SKM-1 treated with dmso at 0.1 percent for 144 hours (cell line): ENCODE results near the gene ARAP1.

Experiments
- DNase-seq: peaks from one replicate; lab custom pipeline; 2025; ENCODE audit not compliant: unreplicated experiment; lab: John Stamatoyannopoulos, UW

Gene ARAP1

DNA sequence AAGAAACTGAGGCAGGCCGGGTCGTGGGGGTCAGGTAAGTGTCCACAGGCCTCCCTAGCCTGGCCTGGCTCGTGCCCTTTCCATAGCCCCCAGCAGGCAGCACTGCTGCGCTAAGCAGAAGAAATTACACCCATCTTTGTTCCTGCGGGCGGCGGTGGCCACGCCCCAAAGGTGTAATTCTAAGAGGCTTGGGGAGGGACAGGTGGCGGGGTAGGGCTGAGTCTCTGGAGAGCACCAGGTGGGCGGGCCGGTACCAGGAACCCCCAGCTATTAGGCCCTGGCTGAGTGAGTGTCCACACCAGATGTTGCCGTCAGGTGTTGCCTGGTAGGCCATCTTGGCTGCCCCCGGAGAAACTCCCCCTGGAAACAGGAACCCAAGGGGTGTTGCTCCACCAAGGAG lies 12.3 kb upstream of the ARAP1 start:
- no peak for DNase-seq

DNA sequence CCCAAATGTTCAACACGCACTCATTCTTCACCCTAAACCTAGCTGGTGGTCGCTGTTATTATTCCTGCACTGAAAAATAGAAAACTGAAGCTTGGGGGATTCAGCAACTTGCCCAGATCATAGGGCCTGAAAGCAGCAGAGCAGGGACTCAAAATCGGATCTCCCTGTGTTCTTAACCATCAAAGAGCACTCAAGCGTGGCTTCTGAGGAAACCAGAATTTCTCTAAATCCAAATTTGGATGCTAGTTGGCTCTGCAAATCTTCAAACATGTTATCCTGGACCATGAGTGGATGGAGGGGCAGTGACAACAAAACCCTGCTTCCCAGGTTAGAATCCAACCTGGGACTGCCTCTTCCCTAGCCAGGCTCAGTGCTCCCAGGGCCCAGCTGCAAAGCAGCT lies 11.6 kb upstream of the ARAP1 start:
- no peak for DNase-seq

DNA sequence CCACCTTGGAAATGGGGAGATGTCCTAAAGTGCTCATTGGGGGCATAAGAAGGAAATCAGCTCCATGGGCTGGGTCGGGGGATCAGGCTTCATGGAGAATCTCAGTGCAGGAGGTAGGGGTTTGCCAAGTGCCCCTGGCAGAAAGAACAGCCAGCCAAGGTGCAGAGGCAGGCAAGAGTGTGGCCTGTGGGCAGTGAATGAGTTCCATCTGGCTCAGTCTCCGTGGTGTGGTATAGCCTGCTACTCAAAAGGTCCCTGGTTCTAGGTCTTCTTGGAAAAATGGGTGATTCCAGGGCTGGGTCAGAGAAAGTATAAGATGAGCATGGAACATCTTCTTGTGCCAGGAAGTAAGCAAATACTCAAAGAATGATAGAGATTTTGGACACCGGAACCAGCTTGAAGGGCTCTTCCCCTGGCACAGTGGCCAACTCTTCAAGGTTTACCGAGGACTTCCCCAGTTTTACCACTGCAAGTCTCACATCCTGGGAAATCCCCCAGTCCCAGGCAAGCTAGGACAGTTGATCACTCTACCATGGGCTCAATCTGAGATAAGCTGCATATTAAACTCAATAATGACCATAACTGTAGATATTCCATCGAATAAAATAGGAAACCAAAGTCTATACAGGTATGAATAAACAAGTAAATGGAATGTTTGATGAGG lies 10.6 kb upstream of the ARAP1 start:
- no peak for DNase-seq

DNA sequence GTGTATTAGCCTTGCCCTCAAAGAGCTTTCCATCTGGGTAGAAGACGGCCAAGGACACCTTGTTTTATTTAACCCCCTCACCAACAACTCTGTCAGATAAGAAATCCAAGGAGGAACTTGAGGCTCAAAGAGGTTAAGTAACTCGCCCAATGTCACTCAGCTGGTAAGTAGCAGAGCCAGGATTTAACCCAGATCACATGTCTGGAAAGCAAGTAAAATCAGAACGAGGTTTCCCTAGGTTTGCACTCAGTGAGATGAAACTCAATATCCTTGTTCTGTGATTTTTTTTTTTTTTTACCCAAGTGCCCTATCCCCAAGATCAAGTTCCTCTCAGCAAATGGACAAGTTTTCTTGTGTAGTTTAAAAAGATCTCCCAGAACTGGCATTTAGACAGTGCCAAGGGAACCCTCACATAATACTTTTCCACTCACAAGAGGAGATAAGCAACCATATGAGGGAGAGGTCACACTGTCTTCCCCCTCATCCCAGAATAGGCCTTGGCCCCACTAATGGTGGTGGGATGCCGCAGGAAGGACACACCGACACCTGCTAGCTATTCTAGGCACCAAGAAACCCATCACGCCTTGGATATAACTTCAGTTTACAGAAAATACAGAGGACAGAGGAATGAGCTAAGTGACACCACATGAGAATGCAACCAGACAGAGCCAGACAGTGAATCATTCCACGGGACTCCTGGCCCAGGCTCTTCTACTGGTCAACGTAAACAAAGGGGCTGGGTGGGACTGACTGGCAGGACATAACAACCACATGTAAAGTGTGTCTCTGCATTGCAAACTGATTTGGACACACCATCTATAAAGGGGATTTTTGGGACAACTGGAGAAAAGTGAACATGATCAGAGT lies 8.6 kb upstream of the ARAP1 start:
- no peak for DNase-seq

DNA sequence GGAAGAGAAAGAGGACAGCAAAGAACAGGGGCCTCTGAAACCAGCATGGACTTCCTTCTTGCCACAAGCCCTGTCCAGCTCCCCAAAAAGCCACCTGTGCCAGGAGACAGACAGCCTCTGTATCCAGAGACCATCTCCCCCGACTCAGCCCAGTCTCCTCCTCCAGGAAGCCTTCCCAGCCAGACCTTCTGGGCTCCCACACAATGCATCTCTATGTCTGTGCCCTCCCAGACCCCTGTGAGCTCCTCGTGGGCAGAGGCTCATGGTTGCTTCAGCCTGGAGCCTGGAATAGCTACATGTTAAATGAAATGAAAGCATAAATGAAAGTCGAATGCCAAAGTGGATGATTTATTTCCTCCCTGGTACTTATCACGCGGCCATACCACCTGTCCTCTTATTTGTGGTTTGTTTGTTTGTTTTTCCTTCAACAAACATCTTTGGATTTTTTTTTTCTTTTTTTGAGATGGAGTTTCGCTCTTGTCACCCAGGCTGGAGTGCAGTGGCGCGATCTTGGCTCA lies 7.3 kb upstream of the ARAP1 start:
- no peak for DNase-seq

DNA sequence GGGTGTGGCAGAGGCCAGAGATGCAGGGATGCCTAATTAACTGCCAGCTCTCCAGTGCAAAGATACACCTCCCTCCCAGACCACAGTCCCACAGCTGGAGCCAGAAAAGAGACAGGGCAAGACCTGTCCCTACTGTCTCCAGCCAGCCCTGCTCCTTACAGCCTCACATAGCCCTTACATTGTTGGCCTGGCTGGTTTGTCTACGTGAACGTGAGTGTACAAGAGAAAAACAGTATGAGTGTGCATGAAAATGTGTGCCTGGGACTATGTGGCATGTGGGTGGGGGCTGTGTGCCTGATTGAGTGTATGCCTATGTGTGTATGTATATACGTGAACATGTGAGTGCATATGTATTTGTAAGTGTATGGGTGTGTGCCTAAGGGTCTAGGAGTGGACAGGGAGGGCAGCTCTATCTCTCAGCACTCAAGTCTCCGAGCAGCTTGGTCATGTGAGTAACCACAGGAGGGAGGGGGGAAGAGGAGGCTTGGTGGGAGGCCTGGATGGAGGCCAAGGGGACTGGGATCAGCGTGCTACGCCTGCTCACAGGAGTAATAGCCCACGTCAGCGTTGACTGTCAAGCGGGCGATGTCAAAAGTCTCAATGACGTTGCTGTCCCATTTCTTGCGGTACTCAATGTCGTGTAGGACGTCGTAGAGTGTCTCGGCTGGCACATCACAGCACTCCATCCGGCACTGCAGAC lies 6.6 kb upstream of the ARAP1 start:
- no peak for DNase-seq

DNA sequence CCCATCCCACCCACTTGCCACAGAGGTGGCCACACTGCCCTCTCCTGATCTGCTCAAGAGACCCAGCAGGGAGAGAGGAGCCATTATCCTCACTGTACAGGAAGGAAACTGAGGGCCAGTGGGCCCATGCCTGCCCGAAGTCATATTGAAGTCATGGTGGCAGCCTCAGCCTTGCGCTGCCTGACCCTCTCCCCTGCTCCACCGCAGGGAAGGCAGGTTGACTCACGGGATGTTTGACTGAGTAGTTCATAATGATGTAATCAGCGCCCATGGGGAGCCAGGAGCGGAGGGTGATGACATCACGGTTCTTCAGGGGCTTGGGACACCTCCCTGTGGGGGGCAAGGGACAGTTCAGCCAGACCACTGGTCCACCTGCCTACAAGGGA lies 6.1 kb upstream of the ARAP1 start:
- DNase-seq, result no peak

DNA sequence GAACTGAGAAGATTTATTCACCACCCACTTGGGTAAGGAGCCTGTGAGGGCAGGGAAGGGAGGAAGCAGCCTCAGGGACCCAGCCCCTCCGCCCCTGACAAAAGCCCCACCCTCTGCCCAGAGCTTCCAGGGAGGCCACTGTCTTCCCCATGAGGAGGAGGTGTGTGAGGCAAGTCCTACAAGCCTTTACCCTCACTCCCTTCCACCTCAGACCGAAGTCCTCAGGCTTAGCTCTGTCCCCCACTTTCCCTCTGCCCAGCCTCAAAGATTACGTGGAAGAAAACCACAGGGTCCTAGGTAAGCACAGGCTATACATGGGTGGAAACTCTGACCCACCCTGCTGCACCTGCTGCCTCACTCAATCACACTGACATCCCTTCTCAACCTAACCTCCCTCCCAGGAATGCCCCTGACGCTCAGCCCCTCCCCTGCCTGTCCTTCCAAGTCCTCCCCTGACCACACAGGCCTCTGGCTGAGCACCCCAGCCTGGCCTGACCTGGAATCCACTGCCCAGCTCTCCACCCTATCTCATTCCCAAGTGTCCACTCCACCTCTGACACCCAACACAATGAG lies 3.6 kb upstream of the ARAP1 start:
- no peak for DNase-seq

DNA sequence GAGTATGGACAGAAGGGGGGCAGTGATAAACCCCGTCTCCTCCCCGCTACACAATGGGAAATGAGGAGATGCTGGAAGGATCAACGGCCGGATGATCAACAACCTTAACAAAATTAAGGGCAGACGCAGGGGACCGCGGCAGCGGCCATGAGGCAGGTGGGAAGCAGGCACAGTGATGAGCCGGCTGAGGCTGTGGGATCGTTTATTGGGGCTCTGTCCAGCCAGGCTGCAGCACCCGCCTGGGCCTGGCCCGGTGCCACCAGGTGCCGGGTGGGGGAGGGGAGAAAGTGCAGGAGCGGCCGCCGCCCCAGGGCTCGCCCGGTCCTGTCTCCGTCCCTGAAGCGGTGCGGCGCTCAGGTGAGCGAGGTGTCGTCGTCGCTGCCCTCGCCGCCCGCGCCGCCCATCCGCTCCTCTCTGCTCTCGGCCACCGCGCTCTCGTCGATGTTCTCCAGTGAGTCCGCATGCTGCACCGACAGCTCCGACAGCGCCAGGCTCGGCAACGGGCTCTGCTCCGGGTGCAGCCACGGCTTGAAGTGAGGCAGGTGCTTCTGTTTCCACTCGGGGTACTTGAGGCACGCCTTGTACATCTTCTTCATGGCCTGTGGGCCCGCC lies 2.4 kb upstream of the ARAP1 start:
- DNase-seq, result no peak

DNA sequence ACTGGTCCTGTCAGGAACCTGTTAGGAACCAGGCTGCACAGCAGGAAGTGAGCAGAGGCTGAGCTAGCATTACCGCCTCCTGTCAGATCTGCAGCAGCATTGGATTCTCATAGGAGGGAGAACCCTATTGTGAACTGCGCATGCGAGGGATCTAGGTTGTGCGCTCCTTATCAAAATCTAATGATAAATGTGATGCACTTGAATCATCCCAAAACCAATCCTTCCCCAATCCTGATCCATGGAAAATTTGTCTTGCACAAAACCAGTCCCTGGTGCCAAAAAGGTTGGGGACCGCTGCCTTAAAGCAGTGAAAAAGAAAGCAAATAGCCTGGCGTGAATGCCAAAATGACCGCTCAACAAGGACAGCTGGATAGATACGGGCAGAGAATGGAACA lies 1.9 kb upstream of the ARAP1 start:
- no peak for DNase-seq

DNA sequence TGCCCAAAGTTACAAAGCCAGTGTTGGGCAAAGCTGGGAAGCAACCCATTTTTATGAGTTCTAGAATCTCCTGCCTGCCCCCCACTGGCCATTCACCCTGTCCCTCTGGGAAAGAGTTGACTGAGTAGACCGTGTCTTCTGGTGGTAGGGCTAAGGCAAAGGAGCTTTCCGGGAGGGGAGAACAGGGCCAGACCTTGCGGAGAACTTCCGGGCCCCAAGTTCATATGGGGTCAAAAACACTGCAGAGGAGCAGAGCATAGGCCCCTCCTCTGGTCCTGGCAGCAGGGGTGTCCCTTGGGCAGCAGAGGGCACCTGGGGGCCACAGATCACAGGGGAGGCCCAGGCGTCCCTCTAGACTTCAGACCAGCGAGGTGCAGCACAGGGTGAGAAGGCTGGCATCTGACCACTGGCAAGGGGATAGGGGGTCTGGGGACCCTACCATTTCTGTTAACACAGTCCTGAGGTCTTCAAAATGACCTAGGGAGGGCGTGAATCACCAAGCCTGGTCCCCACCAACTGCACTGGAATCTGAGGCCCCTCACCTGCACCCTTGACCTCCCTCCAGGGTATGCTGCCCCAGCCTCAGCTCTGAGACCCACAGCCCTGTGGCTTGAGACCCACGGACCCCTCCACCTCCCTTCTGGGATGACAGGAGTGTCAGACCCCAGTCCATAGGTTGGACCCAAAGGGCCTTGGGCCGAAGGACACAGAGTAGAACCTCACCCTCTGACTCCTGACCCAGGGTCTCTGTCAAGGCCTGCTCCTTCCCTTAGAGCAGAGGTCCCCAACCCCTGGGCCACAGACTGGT lies 1.3 kb upstream of the ARAP1 start:
- no peak for DNase-seq

DNA sequence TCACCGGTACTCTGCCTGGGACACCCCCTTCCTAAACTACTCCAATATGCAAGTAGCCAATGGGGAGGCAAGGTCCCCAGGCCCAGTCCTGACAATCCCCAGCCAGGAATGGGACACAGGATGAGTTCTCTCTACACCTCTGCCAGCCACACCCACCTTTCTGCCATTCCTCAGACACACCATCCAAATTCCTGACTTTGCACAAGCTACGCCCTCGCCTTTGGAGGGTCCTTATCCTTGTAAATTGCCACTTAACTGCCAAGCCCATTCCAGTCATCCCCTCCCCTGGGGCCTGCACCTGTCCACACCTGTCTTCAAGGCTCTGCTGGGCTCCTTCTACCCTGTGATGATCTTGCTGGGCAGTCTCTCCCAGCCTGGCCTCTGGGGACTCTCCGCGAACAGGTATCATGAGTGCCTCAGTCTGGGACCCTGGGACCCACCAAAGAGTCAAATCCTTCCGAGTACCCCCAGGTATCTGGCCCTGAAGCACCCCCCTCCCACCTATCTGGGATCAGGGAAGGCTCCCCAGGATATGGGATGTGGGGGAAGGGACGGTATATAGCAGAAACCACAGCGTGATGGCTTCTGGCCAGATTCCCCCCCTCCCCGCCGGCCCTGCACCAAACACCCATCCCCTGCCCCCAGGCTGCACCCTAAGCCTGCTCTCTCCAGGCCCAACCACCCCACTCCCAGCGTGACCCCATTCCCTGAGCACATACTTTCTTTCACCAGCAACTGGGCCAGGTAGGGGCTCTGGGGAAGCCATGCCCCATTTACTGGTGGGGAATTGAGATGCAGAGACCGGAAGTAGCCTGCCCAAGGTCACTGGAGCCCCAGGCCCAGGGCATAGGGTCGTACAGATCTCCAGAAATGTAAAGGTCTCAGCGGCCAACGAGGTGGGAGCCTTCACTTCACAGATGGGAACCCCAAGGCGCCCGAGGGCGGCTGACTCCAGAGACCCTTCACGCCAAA lies 806 bp downstream of the ARAP1 start:
- DNase-seq, result no peak

DNA sequence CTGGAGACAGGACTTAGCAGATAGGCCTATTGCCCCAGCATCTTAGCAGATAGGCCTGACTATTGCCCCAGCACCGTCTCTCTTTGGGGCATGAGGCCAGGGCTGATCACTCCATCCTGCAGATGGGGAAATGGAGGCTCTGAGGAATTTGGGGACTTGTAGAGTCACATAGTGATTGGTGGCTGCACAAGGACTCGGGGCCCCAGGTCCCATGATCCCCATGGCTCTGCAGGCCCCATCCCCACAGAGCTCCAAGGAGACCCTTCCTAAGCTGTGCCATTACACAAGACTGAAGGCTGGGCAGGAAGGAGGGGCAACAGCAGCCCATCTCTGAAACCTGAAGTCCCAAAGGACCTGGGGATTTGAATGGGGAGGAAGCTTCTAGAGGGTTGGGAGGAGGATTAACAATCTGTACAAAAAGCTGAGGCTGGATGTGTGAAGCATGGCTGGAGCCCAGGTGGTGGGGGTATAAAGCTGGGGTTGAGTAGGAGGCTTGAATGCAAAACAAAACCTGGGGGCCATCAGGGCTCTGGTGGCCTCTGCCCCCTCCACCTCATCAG lies 1.6 kb downstream of the ARAP1 start:
- no peak for DNase-seq

DNA sequence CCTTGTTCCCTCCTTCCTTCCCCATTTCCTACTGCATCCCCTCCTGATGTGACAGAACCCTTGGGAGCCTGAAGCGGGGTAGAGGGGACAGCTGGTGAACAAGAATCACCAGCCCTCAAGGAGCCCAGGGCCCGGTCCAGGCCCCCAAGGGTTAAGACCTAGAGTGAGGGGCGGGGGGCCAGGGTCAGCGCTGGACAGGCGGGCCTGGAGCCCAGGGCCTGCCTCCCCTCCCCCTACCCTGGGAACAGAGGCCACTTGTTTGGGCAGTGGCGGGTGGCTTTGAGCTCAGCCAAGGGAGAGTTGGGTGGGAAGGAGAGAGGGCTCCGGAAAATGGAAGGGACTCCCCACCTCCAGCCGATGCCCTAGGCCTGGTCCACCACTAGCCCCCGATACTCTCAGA lies 2.1 kb downstream of the ARAP1 start:
- DNase-seq, result no peak

DNA sequence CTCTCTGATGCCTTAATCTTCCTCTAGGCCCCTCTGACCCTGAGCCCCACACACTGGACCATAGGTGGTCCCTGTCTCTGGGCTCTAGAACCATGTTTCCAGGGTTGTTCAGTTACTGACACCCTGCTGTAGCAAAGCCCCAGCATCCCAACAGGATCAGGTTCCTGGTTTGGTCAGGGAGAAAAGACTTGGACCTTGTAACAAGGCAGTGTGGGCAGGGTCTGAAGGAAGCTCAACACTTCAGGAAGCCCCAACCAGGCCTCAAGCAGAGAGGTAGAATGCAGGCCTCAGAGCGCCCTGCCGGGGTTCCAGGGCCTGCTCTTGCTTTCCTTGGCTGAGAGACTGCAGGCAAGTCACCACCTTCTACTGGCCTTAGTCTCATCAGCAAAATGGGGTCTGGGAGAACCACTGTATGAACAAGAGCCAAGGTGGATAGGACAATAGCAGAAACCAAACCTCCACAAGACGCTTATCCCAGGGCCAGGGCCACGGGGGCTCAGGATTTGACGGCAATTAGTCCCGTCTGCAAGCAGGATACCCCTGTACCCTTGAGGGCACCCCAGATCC lies 4.8 kb downstream of the ARAP1 start:
- no peak for DNase-seq

DNA sequence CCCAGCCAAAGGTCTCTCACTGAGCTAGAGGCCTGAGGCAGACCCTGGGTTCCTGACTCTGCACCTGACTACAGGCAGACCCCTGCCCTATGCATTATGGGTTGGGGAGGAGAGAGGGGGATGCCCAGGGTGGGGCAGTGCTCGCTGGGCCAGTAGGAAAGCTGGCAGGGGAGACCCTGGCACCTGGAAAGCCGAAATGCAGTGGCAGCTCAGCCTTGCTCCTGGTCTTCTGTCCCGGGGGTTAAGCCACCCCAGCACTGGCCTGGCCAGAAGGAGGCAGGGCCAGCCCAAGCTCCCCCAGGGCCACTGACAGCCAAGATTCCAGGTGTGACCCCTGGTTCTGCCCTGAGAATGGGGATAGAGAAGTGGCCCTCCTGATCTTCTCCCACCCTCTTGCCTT lies 5.4 kb downstream of the ARAP1 start:
- no peak for DNase-seq

DNA sequence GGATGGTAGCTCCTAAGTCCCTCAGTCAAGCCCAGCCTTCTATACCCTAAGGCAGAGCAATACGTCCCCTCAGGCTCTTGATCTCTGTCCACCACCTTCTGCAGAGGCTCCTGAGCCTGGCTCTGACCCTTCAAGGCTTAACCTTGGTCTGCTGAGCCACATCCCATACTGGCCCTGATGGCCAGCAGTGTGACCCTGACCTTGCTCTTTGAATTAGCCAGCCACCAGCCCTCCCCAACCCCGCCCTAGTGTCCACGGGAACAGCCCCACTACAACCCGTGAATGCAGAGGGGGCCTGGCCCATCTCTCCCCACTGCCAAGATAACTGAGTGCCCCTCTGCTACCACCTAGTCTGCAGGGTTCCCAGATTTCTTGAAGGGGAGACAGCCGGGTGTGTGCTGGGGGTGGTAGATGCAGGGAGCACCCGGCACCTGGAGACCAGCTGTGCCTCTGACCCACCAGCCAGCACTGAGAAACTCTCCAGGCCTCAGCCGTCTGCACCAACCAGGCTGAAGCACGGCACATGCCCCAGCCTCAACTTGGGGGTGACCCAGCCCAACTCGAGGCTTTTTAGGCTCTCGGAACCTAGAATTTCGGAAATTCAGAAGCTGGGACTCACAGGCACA lies 6.2 kb downstream of the ARAP1 start:
- DNase-seq, result no peak

DNA sequence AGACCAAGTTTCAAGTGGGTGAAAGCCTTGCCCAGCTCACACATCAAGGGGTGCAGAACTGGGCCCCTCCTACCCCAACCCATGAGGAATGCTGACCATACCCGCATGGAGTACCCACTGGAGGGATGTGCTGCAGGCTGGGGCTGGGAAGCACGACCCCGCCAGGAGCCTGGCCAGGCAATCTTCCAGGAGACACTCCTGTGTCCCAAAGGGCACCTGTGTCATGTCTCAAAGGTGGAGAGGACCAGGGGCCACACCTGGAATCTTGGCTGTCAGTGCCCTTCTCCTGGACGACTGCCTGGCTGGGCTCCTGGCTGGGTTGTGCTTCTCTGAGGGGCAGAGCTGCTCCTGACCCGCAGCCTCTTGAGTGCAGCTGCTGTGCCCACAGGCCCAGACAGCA lies 6.7 kb downstream of the ARAP1 start:
- no peak for DNase-seq
